LNCaP clone FGC (cell line): ENCODE measurements around the gene ATPAF1.
"Not testable (repeated sequence)": the region's sequence is repeated elsewhere in the genome, so short reads cannot be mapped to it uniquely, and the experiment has no call there.

Experiments
- DNase-seq: peaks from one replicate; pipeline ENCODE4 v3.0.0-alpha.2; 2011; ENCODE audit warnings: low read depth
- H3K4me3 ChIP-seq: 2 replicates; pipeline ENCODE4 v1.5.1; 2011; ENCODE audit warnings: mild to moderate bottlenecking, low read depth, low read length, control low read depth
- CTCF ChIP-seq: IDR thresholded peaks from 2 replicates; pipeline ENCODE4 v1.5.1; 2012; ENCODE audit warnings: mild to moderate bottlenecking; ENCODE audit not compliant: control insufficient read depth, insufficient read depth; ENCODE audit errors: extremely low read depth

Gene ATPAF1

DNA sequence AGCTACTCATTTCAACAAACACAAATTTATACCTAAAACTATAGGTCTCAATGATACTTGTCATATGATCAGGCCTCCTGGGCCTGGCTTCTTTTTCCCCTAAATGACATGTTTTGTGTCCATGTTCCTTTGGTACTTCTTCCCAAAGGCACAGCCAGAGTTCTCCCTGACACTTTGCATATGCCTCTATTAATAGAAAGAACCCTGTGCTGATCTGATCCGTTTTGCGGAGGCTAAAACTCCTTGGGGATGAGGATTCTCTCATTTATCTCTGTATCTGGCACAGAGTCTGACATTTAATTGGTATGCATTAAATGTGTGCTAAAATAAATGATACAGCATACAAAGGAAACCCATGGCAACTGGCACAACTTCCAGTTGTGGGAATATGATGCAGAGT lies 11.5 kb downstream of the ATPAF1 start:
- no peak for TF ChIP-seq CTCF
- no peak for DNase-seq
- H3K4me3 ChIP-seq: no peak overlapping the region

DNA sequence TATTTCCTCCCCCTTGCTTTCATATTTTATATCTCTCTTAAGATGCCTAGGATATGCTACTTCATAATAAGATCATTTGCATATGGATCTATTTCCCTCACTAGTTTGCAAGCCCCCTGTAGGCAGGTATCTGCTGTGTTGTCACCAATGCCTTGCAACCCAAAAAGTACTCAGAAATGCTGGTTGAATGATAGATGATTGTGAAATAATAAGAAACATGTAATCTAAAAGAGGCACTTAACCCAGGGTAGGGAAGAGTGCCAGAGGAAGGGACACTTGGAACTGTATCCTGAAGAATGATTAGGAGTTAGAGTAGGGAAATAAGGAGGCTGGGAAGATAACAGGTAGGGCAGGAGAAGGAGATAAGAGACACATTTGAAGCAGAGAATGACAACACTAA lies 12.3 kb downstream of the ATPAF1 start:
- no peak for TF ChIP-seq CTCF
- no peak overlapping the region for H3K4me3 ChIP-seq
- DNase-seq: no peak

DNA sequence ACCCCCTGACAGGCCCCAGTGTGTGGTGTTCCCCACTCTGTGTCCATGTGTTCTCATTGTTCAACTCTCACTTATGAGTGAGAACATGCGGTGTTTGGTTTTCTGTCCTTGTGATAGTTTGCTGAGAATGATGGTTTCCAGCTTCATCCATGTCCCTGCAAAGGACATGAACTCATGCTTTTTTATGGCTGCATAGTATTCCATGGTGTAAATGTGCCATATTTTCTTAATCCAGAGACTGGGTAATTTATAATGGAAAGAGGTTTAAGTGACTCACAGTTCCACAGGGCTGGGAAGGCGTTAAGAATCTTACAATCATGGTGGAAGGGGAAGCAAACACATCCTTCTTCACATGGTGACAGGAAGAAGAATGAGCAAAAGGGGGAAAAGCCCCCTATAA lies 13.5 kb downstream of the ATPAF1 start:
- H3K4me3 ChIP-seq, DNase-seq: not testable (repeated sequence)

DNA sequence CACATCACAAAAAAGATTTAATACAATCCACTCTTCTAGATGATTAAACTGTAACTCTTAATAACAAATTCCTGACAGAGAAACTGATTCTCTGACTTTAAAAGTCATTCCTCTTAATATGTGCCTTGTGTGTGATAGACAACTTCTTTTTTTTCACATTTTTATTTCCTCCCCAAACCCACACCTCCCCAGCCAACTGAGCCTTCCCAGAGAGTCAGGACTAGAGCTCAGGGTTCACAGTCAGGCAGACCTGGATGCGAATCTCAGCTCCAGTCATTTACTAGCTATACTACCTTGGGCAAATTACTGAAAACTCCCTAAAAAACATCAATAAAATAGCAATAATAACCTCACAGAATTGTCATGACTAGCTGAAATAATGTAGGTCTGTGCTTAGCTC lies 14.2 kb downstream of the ATPAF1 start:
- DNase-seq: no peak
- no peak overlapping the region for H3K4me3 ChIP-seq
- no peak for TF ChIP-seq CTCF

- no peak for TF ChIP-seq CTCF
Measured at GRCh38 chr1:46653405-46653958, 14.7 kb downstream of the ATPAF1 start.

DNA sequence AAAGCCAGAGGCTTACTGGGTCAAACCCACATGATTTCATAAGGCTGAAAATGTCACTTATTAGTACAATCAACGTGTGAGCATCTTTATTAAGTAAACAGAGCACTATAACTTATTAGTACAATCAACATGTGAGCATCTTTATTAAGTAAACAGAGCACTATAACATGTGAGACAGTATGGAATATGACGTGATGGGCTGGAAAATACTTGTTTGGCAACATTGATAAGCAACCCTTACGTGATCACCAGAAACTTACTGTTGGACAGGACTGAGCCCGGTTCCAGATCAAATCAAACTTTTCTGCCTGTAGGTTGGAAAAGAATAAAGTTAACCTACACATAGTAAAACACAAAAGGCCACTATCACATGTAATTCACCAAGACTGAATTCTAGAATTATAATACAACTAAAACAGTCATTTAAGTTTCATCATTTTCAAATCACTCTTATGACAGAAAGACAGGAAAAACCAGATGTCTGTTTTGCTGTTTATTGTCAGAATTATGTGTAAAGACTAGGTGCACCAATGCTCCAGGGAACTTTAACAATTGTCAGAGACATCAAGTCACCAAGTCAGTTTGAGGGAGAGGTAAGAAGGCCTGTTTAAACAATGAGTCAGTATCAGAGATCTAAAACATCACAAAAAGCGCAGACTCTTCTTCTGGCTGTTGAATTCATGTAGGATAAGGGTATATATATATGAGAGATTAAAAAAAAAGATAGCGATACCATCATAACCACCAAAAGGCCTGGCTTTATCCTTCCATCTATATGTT lies 15.7 kb downstream of the ATPAF1 start:
- TF ChIP-seq CTCF: no peak
- DNase-seq: peak; percentile 58
- H3K4me3 ChIP-seq: no peak overlapping the region

More at GRCh38 chr1:46653405-46653958, 14.7 kb downstream of the ATPAF1 start:
- H3K4me3 ChIP-seq: no peak overlapping the region
- no peak for DNase-seq

GRCh38 chr1:46651152-46651551 lies 17.0 kb downstream of the ATPAF1 start:
- DNase-seq, H3K4me3 ChIP-seq: not testable (repeated sequence)

DNA sequence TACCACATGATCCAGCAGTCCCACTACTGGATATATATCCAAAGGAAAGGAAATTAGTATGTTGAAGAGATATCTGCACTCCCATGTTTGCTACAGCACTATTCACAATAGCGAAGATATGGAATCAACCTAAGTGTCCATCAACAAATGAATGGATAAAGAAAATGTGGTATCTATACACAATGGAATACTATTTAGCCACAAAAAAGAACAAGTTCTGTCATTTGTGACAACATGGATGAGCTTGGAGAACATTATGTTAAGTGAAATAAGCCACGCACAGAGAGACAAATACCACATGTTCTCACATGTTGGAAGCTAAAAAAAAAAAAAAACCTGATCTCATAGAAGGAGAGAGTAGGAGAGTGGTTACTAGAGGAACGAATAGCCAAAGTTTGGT lies 17.7 kb downstream of the ATPAF1 start:
- no peak for TF ChIP-seq CTCF
- no peak overlapping the region for H3K4me3 ChIP-seq
- DNase-seq: no peak
